Measurements from ENCODE around the gene DNAJB7. TPM values are rescaled to one million over a fixed set of nuclear protein-coding genes. Genes with fewer than 3 reads are reported as not detected.
"Not testable (repeated sequence)": the region's sequence is repeated elsewhere in the genome, so short reads cannot be mapped to it uniquely, and the experiment has no call there.

Gene DNAJB7
- 1.0 TPM for polyA plus RNA-seq (ENCODE audit: insufficient read length)
- long read RNA-seq, donor 1, transcript DNAJB7-201 (1 exons, 2,578 nt) = major isoform, 6 of 12 reads
- long read RNA-seq, donor 1, partial matches to known transcripts = 6 of 12 reads
- long read RNA-seq, donor 1, other reads (novel, unspliced or antisense) = 0 of 12 reads
- long read RNA-seq, donor 2, transcript DNAJB7-201 (1 exons, 2,578 nt) = major isoform, 8 of 8 reads
- long read RNA-seq, donor 2, partial matches to known transcripts = 0 of 8 reads
- long read RNA-seq, donor 2, other reads (novel, unspliced or antisense) = 0 of 8 reads
- long read RNA-seq, donor 3, partial matches to known transcripts = 0 of 2 reads
- long read RNA-seq, donor 3, other reads (novel, unspliced or antisense) = 0 of 2 reads
- long read RNA-seq, donor 4, partial matches to known transcripts = 5 of 6 reads
- long read RNA-seq, donor 4, other reads (novel, unspliced or antisense) = 0 of 6 reads
- long read RNA-seq, donor 5, transcript DNAJB7-201 (1 exons, 2,578 nt) = major isoform, 11 of 11 reads
- long read RNA-seq, donor 5, partial matches to known transcripts = 0 of 11 reads
- long read RNA-seq, donor 5, other reads (novel, unspliced or antisense) = 0 of 11 reads
- long read RNA-seq, donor 6, transcript DNAJB7-201 (1 exons, 2,578 nt) = major isoform, 7 of 7 reads
- long read RNA-seq, donor 6, partial matches to known transcripts = 0 of 7 reads
- long read RNA-seq, donor 6, other reads (novel, unspliced or antisense) = 0 of 7 reads
- long read RNA-seq, donor 7, transcript DNAJB7-201 (1 exons, 2,578 nt) = major isoform, 5 of 5 reads
- long read RNA-seq, donor 7, partial matches to known transcripts = 0 of 5 reads
- long read RNA-seq, donor 7, other reads (novel, unspliced or antisense) = 0 of 5 reads
- long read RNA-seq, donor 8, partial matches to known transcripts = 0 of 4 reads
- long read RNA-seq, donor 8, other reads (novel, unspliced or antisense) = 0 of 4 reads

GRCh38 chr22:40862013-40862412, at the start of gene DNAJB7:
Gene DNAJB7 (minus strand): TSS chr22:40862113. CDS start chr22:40861994, 119 bp downstream.
- DNase-seq = no peak

DNA sequence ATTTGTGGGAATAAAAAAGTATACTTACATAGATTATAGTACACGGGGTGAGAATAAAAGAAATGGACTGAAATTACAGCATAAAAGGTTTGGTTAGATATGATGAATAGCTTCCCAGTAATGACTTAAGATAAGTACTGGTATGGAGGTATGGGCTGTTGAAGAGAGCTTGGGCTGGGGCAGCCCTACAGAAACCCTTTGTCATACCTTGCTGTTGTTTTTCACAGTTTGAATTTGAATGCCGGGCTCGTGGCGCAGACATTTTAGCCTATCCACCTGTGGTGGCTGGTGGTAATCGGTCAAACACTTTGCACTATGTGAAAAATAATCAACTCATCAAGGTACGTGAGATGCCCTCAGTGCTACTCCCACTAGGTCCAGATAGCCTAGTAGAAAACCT, 47.0 kb upstream of the DNAJB7 start:
- no peak for DNase-seq

DNA sequence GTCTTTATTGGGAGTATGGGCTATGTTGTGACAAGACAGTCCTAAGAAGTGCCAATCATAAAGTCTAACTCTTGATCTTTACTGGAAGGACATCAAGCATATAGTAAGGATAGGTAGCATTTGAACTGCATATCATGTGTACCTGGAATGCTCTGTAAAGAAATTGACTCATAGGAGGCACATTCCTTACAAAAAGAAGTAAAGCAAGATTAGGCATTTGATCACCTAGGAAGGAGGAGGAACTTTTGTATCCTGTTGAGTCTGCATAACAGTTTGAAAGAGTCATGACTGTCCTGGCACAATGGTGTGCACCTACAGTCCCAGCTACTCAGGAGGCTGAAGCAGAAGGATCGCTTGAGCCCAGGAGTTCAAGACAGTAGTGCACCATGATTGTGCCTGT, 42.2 kb upstream of the DNAJB7 start:
- no peak for DNase-seq

- DNase-seq = peak; percentile 53
Measured at GRCh38 chr22:40898850-40899357, 37.0 kb upstream of the DNAJB7 start.

DNA sequence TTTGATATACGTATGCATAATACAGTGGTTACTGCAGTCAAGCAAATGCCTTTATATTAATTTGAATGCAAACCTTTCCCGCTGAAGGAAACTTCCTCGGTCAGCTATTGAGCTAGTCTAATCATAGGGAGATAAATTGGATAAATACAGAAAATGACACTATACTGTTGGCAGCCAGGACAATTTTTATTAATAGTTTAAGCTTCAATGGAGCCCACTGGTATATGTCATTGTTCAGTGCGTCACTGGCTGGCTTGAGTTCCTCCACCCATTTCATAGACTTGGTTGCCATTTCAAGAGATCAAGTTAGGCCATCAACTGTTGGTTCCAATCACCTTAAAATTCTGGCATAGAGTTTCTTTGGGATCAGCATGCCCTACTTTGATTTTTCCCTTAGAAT, 32.5 kb upstream of the DNAJB7 start:
- no peak for DNase-seq

GRCh38 chr22:40890881-40891280, 29.0 kb upstream of the DNAJB7 start:
- no peak for DNase-seq

GRCh38 chr22:40889116-40889515, 27.2 kb upstream of the DNAJB7 start:
- DNase-seq = no peak

- DNase-seq = no peak
Measured at GRCh38 chr22:40878922-40879321, 17.0 kb upstream of the DNAJB7 start.

- no peak for DNase-seq
Measured at GRCh38 chr22:40877488-40877887, 15.6 kb upstream of the DNAJB7 start.

DNA sequence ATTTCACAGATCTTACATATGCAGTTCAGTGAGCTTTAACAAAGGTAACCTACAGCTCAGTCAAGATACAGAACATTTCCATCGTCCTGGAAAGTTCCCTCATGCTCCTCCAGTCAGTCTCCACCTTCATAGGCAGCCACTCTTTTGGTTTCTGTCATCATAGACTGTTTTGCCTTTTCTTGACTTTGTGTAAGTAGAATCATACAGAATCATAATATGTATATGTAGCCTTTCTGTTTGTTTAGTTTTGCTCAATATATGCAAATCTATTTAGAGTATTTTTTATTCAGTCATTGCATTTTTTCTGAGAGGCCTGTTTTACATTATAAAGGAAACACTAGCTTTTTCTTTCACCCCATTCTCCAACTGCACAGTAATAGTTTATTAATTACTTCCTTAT, 15.0 kb upstream of the DNAJB7 start:
- DNase-seq = no peak

DNA sequence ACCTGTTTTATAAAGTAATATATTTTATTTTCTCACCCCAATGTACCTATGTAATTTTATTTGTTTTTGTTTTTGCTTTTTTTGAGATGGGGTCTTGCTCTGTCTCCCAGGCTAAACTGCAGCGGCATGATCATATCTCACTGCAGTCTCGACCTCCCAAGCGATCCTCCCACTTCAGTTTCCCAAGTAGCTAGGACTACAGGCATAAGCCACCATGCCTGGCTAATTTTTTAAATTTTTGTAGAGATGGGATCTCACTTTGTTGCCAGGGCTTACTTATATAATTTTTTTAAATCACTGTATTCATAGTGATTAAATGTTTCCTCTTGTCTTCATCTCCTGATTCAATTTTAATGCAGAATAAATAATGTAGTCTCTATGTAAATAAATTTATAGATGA, 13.2 kb upstream of the DNAJB7 start:
- no peak for DNase-seq

GRCh38 chr22:40874016-40874415, 12.1 kb upstream of the DNAJB7 start:
- DNase-seq = no peak

GRCh38 chr22:40868379-40868778, 6.5 kb upstream of the DNAJB7 start:
- DNase-seq = not testable (repeated sequence)

DNA sequence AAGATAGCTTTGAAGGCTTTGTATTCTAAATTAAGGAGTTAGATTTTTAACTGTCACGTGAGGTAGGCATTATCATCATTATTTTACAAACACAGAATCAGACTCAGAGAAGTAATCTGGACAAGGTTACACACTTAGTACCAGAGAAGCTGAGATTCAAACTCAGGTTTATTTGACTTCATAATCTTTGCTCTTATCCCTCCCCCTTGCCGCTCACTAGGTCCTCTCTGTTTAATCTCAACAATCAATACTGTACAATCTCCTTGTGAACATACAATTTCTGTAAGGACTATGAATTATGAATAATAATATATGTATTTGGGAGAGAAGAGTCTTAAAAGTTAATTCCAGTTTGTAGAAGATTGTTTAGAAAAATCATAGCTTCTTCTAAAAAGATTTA, 5.2 kb upstream of the DNAJB7 start:
- DNase-seq = no peak

DNA sequence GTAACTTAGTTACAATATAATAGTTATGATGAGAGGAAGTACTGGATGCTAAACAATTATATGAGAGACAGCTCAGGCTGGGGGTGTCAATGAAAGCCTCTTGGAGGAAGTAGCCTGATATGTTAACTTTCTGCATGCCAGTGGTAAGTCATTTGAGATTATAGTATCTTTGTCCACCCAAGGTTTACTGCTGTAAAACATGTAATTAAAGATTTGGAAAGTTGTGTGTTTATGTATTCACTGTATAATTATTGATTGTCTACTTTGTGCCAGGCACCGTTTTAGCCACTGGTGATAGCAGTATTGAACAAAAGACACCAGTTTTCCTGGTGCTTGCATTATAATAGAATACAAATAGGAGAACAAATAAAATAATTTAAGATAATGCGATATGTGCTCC, 624 bp upstream of the DNAJB7 start:
- no peak for DNase-seq

GRCh38 chr22:40857309-40857855, 4.5 kb downstream of the DNAJB7 start:
- DNase-seq = no peak

GRCh38 chr22:40856513-40857308, 5.2 kb downstream of the DNAJB7 start, which contains the start of the genes ST13 and XPNPEP3:
Gene ST13 (minus strand): TSS chr22:40856639. CDS start chr22:40856540, 99 bp downstream.
Gene XPNPEP3 (plus strand): TSS chr22:40857148. CDS start chr22:40857182, 34 bp downstream.
- DNase-seq = peak; percentile 95

- DNase-seq = no peak
Measured at GRCh38 chr22:40855979-40856512, 5.9 kb downstream of the DNAJB7 start.

DNA sequence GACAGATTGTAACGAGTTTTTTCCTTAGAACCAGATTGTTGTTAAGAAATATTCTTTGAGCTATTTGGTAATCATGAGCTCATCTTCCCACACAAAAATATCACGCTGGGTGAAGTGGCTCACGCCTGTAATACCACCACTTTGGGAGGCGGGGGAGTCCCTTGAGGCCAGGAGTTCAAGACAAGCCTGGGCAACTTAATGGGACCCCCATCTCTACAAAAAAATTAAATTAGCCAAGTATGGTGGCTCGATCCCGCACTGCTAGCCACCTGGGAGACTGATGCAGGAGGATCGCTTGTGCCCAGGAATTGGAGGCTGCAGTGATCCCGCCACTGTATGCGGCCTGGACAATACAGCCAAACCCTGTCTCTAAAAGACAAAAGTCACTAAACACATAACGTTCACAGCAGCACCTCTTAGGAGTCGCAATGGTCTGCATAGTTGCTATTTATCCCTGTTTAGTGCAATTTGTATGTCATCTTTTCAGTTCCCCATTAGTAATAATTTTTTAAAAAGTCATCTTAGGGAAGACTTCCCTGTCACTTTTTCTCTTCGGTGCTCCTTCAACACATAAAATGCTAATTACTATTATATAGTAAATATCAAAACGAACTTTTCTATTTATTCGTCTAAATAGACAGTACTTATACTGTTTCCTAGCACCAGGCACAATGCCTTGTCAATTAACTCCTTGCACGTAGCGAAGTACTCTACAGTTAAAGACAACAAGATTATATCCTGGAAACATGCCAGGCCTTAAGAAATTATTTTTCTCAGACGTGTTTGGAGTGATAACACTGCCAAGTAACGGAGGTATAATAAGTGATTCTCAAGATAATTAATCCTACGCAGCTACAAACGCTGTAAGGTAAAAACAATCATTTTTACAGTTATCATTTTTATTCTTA, 6.6 kb downstream of the DNAJB7 start:
- no peak for DNase-seq

- no peak for DNase-seq
Measured at GRCh38 chr22:40853961-40854360, 8.0 kb downstream of the DNAJB7 start.
